Suppressor macrophage treated with lipopolysaccharide for 4 hours (primary cell): ENCODE results near the gene RBM17.
"Not testable (repeated sequence)": the region's sequence is repeated elsewhere in the genome, so short reads cannot be mapped to it uniquely, and the experiment has no call there.

Source experiments
- DNase-seq: peaks from one replicate; pipeline ENCODE4 v3.0.0-alpha.2; 2020

RBM17 gene

DNA sequence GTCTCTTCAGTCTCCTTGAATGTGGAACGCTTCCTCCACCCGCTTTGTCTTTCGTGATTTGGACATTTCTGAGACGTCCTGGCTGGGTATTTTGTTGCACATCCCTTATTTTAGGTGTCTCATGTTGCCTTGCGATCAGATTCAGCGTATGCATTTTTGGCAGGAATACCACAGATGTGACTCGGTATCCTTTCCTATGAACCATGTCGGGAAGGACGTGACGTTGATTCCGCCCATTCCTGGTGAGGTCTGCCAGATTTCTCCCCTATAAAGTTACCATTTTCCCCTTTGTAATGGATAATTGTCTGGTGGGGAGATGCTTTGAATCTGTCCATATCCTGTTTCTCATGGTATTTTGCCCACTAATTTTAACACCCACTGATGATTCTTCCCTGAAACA lies 49.6 kb downstream of the RBM17 start:
- no peak for DNase-seq

DNA sequence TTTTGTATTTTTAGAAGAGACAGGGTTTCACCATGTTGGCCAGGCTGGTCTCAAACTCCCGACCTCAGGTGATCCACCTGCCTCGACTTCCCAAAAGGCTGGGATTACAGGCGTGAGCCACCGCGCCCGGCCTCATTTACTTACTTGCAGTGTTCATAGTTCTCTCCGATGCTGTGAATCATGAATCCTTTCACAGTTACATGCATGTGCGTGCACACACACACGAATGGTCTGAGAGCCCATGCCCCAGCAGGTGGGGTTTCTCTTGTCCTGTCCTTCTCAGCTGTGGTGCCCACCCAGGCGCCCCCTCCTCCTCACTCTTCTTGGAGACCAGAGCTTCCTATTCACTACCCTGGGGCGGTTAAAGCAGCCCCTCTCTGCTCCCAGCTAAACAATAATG lies 50.6 kb downstream of the RBM17 start:
- DNase-seq = no peak

DNA sequence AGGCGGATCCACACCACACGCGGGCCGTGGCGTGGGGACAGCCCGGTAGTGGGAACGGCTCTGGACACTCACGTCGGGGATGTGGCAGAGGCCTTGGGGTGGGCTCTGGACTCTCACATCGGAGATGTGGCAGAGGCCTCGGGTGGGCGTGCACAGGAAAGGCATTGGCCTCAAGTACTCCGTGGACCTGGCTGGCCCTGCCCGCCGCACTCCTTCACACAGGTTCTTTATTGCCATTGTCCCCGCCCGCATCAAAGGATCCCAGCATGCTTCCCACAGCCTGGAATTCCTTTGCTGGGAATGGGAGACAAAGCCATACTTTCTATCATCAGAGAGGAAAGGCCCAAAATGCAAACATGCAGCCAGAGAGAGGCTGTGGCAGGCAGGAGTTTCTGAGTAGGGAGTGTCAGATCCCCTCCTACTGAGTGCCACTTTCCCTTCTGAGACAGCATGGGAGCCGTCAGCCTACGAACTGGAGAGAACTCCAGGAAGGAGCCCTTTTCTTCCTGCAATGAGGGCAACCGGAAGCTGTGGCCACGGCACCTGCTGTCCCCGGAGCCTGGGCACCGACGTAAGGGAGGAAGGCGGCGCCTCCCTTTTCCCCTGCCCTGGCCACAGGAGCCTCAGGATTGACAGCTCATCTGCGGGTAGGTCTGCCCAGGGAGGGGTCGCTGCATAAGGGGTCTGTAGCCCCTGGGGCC lies 51.5 kb downstream of the RBM17 start:
- no peak for DNase-seq

DNA sequence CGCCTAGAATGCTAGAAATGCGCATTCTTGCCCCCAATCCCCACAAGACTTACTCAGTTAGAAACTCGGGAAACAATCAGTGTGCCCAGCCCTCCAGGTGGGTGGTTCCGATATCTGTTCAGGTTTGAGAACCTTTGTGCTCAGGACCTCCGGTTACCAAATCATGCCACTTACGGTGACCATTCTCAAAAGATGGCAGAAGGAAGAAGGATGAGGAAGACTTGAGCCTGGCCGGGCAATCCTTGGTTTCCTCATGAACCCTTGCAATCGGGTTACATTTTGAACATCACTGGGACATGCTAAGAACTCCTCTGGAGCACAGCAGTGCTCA lies 52.1 kb downstream of the RBM17 start:
- DNase-seq = no peak

DNA sequence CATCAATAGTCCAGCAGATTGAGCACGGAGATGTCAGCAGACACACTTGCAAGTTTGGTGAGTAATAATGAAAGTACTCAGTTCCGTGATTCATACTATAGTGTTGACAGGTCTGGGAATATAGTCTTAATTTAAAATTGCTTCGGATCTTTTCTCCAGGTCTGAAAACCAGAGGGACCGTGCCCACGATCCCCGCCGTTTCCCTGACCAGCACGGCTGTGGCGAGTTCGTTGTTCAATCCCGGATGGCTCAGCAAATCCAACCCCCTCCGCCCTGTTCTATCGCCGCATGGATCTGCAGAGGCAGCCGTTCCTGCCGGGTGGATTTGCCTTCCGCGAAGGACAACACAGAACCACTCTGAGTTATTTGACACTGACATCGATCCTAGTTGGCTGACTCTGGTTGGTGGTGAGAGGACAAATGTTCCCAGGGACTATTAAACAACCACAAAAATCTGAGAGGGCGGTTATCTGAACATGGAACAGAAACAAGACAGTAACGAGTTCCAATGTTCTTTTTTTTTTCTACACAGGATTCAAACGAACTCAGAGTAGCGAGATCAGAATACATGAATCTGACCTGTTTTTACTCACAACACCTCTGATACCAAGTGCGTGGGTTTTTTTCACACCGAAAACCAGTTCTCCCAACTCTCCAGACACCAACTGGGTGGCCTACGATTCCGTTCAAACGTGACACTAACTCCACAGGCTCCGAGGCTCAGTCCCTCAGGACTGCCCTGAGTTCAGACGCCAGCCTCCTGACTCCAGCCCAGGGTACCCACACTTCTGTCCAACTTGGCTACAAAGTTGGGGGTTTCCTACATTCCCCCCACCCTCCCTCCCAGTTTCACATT lies 52.7 kb downstream of the RBM17 start:
- peak; percentile 91 for DNase-seq

DNA sequence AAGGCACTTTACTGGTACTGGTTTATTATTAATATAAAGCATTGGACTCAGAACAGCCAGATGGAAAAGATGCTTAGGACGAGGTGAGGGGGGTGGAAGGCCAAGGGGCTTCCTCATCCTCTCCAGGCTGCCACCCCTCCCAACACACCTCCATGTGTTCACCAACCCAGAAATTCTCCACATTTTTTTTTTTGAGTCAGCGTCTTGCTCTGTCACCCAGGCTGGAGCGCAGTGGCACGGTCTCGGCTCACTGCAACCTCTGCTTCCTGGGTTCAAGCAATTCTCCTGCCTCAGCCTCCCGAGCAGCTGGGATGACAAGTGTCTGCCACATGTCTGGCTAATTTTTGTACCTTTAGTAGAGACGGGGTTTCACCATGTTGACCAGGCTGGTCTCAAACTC lies 53.4 kb downstream of the RBM17 start:
- DNase-seq = not testable (repeated sequence)

DNA sequence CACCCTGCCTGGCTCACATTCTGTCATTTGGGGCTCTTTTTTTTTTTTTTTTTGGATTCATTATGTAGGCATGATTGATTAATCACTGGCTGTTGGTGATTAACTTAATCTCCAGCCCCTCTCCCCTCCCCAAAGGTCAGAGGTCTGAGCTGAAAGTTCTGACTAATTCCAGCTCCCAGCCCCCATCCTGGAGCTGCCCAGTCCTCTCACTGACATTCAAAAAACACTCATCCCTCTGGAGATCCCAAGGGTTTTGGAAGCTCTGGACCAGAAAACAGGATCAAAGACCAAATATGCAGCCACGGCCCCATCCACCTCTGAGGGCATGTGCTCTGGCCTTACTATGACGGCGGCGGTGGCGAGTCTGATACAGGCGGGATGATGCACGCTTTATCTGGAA lies 53.8 kb downstream of the RBM17 start:
- no peak for DNase-seq

DNA sequence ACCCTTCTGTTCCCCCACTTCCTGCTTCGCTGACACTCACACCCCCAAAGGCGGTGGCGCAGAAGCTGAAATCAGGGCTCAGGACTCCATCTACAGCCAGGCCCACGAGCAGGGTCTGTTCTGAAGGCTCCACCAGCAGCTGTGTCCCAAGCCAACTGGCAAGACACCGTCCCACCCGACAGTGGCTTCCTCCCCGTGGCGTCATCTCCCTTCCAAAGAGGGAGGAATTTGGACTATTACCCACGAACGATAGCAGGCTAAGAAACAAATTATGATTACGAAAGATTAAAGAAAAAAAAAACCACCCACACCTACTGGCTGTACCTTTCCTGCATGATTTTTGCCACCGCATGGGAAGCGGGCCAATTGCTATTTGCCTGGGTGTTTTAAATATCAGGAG lies 54.3 kb downstream of the RBM17 start:
- DNase-seq = no peak

DNA sequence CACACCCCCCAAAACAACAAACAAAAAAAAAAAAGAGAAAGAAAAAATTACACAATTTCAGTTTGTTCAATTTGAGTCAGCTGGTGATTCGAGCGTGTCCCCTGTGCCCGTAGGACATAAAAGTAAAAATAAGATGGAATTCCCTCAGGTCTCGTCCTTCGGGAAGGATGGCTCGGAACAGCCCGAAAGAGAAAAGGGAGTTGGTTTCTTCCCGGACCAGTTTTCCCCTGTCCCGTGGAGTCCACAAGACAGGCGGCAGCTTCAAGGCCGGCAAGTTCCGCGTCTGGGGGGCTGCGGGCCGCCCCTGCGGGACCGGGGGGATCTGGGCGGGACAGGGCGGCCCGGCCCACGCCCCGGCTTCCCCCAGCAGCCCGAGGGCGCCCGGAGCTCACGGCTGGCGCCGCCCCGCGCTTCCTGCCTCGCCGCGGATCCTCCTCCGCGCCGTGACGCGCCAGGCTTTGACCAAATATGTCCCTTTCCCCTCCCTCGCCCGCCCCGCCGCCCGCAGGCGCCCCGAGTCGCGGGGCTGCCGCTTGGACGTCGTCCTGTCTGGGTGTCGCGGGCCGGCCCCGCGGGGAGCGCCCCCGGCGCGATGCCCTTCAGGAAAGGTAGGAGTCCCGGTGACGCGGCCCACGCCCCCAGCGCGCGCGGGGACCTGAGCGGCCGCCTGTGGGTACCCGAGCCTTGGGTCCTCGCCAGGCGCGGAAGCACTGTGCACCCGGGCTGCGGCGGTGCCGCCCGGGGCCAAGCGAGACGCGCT lies 55.8 kb downstream of the RBM17 start:
- DNase-seq = peak; percentile 97

DNA sequence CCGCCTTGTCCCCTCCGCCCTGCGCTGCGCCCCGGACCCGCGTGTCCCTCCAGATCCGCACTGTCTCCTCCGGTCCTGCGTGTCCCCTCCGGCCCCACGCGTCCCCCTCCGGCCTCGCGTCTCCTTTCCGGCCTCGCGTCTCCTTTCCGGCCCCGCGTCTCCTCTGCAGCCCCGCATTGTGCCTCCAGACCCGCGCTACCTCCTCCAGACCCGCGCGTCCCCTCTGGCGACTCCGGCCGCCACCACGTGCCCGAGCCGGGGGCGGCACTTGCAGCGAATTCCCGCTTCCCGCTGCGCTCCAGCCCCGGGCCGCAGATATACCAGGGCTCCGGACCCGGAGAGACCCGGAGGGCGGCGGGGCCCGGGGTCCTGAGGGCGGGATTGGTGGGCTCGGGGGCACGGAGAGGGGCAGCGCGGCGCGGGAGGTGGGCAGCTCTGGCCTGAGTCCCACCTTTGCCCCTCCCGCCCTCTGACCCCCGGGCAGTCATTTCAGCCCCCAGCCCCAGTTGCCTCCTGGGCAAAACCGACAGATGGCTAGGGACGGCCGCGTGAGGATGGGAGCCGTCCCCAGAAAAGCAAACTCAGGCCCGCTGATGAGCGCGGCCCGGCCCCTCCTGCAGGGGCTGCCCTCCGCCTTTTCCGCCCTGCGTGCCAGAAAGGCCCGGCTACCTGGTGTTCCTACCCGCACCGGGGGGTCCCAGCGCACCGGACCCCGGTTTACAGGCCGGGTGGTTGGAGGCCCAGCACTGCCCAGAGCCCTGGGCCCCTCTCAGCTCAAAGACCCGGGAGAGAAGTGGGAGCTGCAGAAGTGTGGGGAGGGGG lies 56.5 kb downstream of the RBM17 start:
- DNase-seq = no peak

DNA sequence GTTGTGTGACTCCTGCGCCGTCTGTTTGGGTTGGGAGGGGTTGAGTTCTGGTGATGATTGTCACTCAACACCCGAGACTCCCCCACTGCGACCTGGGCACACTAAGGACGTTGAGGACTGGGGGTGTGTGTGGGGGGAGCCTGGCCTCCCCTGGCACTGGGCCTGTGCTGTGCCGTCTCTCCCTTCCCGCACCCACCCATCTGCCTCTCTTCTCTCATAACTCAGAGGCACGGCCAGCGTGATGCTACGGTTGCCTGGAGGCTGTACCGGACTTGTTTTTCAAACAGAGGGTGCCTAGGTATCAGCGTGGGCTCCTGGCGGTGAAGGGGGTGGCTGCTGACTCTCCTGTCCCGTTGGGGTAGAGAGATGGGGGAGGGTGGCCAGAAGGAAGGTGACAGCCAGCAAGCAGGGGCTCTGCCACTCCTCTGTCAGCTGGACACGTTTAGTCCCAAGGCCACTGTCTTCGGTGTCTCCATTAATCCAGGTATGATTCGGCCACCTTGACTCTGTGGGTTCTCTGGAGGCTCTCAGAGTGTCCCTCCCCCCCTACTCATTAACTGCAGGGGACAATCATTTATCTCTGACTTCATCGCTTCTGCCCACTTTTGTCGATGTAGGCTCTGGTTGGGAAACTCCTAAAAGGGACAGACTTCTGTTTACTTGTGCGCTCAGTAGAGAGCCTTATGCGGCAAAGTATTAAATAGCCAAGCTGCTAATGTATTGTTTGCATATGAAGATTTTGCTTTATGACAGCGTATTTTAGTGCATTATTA lies 57.4 kb downstream of the RBM17 start:
- no peak for DNase-seq

DNA sequence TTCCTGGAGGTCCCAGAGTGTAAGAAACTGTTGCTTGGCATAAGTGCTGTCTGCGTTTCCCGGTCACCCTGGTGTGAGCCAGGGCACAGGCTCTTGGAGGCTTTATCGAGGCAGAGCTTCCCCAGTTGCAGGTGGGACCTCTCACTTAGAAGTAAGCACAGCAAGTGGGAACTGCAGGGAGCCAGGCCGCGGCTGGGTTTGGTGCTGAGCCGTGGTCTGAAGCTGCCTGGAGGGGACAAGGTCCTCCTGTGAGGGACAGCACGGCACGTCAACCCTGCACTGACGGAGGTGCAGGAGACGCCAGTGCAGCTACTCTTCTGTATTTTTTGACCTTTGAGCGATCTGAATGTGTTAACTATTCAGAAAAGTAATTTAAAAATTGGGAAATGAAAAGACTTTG lies 58.1 kb downstream of the RBM17 start:
- DNase-seq = no peak

DNA sequence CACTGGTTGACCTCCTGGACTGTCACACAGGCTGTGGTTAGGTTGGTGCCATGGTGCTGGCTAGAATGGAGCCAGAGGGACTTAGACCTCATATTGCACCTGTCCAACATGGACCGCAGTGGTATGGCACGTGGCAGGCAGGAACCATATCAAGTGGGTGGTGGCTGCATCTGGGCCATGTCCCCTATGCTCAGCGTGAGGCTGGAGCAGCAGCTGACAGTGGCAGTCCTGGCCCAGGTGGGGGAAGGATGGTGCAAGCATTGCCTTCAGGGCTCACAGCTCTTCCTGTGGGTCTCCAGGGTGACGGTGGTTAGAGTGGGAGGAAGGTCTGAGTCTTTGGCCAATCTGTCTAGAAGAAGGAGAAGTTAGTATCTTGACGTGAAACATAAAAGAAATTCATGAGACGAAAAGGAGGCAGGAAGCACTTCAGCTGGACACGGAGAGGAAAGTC lies 59.4 kb downstream of the RBM17 start:
- peak; percentile 90 for DNase-seq

DNA sequence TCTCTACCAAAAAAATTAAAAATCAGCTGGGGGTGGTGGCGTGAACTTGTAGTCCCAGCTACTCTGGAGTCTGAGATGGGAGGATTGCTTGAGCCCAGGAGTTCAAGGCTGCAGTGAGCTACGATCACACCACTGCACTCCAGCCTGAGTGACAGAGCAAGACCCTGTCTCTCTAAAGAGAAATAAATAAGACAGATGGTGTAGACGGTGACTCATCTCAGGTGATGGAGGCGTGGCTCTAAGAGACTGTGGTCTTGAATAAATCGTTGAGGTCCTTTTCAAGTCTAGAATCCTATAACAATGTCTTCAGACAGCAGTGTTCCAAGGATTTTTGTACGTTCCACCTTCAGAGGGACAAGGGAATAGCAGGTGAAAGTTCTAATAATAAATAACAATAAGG lies 60.1 kb downstream of the RBM17 start:
- no peak for DNase-seq

DNA sequence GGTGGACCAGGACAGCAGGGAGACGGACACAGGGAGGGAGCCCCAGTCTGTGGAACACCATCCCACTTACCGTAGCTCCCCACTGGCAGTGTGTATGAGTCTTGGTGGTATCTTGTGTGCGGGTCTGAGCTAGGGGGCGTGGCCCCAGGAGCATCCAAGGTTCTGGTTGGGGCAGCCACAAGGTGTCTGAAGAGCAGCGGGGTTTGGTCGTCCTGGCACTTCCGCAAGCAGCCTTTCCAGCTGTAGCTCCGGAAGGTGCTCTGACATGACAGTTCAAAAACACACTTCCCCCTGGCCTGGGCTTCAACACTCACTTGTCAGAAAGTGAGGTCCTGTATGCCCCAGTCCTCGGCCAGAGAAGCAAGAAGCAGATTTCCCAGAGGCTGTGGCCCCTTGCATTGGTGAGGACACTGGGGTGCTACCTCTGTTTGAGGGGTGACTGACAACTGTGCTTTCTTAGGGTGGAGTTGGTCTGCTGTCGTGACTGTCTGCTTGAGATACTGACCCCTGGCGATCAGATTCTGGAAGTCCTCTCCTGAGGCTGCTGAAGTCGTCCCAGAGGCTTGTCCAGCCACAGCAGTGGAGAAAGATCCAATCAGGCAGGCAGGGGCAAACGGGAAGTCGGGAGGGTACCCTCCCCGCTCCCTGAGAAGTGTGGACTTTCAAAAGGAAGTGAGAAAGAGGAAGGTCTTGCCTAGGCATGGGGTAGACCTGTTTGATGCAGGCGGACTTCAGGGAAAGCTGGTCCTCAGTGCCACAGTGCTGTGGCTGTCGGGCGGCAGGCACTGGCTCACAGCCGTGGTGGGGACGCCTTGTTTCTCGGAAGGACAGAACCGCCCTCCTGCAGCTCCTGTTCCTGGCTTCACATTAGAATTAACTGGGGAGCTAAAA lies 62.5 kb downstream of the RBM17 start:
- peak; percentile 96 for DNase-seq

DNA sequence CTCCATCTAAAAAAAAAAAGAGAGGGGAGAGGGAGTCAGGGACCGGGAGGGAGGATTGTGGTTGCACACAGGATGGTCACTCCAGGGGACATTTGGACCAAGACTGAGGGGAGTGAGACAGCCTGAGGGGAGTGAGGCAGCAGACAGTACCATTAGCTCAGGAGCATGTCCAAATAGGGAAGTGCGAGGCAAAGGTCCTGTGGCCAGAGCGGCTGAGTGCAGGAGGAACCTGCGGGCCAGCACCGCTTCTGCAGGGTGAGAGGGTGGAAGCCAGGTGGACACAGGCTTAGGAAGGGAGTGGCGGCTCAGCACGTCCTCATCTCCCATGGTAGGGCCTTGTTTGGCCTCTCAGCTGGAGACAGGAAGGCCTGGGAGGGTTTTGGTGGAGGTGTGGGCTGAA lies 65.0 kb downstream of the RBM17 start:
- DNase-seq = no peak

DNA sequence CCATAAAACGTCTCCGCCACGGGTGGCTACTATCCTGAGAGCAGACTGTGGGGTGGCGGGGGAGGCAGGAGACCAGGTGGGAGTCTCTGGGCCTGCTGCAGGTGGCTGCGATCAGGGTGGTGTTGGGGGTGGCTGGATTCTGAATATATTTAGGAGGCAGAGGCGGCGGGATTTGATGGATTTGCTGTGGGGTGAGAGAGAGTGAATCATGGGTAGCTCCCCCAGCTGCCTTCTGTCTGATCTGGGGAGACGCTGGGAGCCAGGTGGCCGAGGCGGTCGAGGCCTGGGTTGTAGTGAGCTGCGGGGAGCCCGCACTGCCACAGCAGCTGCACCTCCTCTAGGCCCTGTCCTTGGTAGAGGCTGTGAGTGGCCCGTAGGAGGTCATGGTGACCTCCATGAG lies 65.7 kb downstream of the RBM17 start:
- no peak for DNase-seq

DNA sequence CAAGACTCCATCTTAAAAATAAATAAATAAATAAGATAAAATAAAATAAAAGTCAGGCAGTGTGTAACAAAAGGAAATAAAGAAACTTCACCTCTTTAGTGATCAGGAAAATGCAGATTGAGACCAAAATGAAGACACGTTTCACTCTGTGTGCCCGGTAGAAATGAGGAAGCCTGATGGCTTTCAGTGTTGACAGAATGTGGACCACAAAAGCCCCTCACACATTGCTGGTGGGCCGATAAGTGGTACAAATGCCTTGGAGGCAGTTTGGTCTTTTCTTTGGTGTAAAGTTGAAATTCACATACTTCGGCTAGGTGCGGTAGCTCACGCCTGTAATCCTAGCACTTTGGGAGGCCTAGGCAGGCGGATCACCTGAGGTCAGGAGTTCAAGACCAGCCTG lies 69.4 kb downstream of the RBM17 start:
- DNase-seq = no peak

DNA sequence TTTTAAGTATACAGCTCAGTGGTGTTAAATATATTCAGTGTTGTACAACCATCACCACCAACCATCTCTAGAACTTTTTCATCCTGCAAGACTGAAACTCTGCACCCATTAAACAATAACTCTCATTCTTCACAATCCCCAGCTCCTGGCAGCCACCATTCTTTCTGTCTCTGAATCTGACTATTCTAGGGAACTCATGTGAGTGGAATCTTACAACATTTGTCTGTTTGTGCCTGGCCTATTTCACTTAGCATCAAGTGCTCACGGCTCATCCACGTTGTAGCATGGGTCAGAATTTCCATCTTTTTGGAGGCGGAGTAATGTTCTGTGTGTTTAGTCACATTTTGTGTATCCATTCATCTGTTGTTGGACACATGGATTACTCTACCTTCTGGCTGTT lies 73.1 kb downstream of the RBM17 start:
- peak; percentile 77 for DNase-seq

DNA sequence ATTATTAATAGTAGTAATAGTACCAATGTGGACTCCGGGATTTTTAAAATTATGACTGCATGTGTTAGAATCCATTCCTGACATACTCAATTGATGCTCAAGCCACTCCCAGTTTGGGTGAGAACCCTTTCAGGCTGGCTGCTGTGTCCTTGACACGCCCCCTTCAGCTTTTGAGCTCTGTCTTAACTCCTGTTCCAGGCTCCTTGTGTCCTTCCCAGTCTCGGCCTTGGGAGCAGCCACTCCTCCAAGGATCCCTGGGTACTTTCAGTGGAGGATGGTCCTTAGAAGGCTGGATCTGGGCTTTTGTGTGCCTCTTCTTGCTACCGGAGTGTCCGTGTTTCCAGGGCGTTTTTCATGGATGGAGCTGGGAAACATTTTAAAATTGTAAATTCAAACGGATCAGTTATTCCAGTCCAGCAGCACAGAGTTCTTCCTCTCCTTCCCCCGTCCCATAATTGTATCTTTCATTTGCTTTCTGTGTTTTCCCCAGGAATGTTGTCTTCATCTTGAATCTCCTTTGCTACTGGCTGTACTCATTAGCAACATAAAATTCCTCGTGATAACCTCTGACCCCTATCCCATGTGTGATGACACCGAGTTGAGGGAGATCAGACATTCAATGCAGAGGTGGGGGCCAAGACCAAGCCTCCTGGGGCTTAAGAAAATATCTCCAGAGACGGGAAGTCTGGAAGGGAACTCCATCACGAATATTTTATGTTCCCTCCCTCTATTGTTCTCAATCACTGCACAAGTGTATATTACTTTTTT lies 73.9 kb downstream of the RBM17 start:
- no peak for DNase-seq
